Muscle of arm (tissue), 12 donors: ENCODE results near the gene MAP4K2. TPM values are rescaled to one million over a fixed set of nuclear protein-coding genes. Genes with fewer than 3 reads are reported as not detected.
A peak's percentile ranks its signal among the peaks of the same experiment; 100 is the strongest.

ENCODE experiments used
- DNase-seq: peaks from one replicate; pipeline ENCODE4 v3.0.0-alpha.2; 2013
- polyA plus RNA-seq, 12 donors: library from polyadenylated mRNA; unstranded; fragments of 120-200 nt; gene quantifications; one replicate each; pipeline ENCODE4 v1.2.1, GENCODE V29; 2013; ENCODE audit not compliant: insufficient read length in 12 of 12

Gene MAP4K2
- polyA plus RNA-seq, 12 donors = 6.5 to 23.7 (median 10.8) TPM; not detected in 1

GRCh38 chr11:64772303-64773018, 30.6 kb downstream of the MAP4K2 start:
- no peak for DNase-seq

DNA sequence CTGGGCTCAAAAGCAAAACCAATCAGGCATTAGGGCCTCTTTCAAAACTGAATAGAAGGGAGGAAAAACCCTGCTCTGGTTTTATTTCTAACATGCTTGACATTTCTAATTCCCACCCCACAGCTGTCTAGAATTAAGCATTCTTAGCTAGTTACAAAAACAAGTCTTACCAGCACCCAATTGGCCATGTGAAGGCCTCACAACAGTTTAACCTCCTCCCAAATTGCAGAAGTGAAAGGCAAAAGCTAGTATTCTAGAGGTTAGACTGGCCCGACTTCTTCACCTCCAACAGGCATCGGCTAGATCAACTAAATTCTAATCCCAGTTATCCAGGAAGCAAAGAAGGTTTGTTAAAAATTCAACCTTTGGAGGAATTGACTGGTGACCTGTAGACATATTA, 31.2 kb downstream of the MAP4K2 start:
- DNase-seq = no peak

- DNase-seq = no peak
These were observed 32.9 kb downstream of the MAP4K2 start for GRCh38 chr11:64770120-64770519.

DNA sequence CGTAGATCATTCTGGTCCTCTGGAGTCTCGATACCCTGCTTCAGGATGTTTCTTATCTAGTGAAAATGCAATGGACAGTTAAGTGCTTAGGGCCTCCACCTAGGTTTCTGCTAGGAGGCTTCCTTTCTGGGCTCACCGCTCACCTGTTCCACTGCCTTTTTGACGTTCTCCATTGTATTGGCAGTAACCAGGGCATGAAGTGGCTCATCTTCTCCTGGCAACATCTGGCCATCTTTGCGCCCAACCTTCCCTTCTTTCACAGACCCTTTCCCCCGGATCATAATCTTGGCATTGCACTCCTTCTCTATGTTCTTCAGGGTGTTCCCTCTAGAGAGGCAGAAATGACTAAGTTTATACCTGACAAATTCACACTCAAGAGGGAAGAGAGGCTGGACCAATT, 33.7 kb downstream of the MAP4K2 start:
- no peak for DNase-seq

DNA sequence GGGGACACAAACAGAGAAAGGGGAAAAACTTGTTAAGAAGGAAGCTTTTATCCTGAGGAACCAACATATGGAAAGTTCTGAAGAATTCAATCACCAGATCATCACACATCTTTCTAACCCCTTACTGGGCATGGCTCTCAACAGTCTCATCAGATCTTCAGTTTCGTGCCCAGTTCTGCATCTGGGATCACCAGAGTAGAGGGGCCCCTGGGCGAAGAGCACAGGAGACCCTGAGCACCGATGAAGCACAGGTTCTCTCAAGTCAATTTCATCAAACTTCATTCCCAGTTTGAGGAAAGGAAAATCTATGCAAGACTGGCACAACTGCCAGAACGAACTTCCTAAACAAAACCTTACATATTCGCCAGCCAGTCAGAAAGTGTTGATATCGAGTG, 34.7 kb downstream of the MAP4K2 start:
- DNase-seq = no peak

DNA sequence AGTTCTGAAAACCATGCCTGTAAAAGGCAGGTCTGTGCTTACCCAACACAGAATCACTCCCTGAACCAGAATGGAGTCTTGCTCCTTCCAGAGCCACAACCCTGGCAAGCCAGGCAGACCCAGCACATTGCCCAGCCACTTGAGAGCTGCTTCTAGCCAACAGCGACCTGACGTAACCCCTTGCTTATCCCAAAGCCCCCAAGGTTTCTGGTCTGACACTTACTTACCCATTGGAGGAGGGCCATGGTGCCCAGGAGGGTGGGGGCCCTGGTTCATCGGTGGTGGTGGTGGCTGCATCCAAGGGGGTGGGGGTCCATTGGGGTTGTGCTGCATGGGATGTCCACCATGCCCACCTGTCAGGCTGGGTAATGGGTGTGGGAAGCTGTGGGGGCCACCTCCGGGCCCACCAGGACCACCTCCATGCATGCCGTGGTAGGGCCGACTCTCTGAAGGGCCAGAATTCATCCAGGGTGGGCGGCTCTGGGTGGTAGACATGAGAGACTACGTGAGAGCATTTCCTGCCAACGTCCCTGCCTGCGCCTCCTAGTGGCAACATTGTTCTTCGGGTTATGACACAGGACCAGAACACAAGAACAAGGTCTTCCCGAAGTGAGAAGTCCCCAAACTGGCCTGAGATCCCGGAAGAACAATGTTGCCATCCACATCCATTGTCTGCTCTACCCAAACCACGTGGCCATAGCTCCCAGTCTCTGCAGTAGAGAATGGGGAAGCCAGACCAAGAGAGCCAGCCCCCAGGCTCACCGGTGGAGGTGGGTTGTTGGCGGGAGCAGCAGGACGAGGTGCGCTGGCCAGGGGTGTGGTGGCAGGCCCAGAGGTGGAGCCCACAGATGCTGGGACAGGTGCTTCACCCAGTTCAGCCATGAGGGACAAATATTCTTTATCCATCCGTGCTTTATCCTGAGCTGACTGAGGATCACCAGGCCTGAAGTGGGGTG, 35.4 kb downstream of the MAP4K2 start:
- no peak for DNase-seq

DNA sequence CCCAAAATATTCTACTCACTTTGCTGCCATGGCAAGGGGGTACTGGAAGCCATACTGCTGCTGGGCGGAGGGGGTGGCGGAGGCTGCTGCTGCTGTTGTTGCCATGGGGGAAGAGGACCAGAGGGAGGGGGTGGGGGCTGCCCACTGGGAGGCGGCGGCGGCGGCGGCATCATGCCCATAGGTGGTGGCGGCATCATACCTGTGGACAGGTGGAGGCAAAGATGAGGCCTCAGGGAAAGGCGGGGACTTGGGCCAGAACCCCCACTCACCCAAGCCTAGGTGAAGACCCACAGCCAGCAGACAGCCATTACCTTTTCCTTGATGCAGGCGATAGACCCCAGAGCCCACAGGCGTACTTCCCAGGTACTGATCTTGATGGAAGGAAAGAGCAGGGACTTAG, 36.1 kb downstream of the MAP4K2 start:
- no peak for DNase-seq

DNA sequence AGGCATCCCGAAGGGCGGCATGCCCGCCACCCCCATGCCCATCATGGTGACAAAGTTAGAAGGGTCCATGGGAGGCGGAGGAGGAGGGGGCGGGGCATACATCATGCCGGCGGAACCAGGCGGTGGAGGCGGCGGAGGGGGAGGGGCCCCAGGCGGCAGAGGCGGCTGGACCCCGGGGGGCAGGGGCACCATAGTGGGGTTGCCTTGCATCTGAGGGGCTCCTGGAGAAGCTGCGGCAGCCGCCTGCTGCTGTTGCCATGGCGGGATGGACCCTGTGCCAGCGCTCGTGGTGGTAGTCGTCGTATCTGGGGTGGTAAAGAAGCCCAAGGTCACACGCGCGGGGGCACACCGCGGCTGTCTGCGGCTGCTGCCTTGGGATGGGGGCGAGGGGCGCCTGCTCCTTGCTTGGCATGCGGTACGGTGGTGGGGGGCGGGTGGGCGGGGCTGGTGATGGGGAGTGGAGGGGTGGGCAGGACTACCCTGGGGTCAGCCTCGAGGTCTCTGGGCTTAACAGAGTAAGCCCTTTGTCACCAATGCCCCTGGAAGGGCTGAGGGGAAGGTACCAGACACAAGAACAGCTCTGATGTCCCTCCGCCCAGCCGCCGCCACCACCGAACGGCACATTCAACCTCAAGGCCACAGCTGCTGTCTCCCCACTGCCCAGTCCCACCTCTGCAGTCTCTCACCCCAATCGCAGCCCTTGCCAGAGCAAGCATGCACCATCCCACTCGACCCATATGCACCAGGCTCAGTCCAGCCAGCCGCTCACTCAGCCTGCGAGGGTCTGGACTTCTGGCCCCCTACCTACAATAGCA, 37.0 kb downstream of the MAP4K2 start:
- no peak for DNase-seq

GRCh38 chr11:64765291-64765850, 37.6 kb downstream of the MAP4K2 start:
- DNase-seq = no peak

DNA sequence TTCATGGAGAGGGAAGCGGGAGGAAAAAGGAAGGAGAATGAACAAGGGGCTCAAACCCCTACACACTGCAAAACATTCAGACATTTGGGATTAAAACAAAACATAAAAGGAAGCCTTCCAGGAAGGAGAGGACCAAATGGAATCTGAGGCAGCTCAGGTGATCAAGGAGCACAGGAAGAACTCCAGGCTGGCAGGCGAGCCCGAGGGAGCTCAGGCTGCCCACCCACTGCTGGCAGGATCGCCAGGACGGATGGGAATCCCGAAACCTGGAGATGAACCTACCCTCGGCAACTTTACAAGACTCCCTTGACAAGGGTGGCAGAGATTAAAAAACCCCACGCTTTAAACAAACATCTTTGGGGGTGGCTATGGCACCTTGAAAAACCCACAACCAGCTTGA, 38.3 kb downstream of the MAP4K2 start:
- no peak for DNase-seq

DNA sequence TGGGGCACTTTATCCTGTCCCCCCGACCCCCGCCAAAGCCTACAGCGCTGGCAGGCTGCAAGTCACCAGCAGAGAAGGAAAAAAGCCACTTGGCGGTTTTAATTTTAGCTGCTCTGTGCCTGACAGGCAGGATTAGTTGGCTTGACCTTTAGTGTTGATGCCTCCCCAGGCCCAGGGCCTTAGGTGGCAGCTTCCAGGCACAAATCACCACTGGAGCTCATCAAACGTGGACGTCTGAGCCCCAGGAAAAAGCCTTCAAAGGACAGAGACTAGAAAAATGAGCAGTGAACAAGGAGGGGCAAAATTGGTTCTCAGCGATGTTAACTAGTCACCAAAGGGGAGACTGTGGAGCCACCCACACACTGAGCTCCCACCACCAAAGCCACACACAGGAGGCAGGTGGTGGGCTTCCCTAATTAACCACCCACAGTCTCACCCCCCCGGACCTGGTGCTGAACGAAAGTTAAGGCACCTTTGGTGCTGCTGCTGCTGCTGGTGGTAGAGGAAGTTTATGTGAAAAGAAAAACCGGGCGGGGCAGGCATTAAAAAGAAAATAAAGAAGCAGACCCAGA, 38.9 kb downstream of the MAP4K2 start:
- no peak for DNase-seq

- DNase-seq = no peak
These were observed 39.4 kb downstream of the MAP4K2 start for GRCh38 chr11:64763526-64764039.

DNA sequence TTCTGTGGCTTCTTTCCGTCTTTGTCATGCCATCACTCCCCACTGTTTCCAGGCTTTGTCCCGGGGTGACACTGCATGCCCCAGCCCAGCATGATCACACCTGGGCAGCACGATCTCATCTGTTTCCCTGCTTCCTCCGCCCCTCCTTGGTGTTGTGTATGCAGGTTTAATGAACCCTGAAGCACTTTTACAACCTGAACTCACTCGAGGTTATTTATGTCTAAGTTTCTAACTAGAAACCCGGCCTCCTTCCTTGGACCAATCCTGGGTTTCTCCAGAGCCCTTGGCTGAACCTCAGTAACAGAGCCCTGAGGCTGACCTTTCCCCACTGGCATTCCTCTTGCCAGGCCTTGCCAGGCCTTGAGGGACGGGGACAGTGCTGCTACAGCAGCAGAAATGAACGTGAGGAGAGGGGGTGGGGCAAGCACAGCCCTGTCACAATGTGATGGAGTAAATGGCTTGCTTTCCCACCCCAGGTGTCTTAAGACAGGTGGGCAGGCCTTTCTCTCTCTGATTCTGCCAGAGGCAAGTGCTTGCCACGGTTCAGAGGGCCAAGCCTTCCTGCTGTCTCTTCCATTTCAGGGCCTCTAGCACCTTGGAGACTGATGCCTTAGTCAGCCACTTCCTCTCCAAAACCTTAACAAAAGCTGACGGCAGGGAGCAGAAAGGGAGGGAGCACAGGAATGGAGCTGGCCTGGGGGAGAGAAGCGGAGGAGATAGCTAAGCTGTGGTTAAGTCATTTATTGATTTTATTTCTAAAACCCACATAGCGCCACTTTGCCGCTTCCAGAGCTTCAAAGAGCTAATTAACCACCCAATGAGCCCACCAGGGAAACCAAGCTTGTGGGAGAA, 40.1 kb downstream of the MAP4K2 start:
- DNase-seq = no peak

- no peak for DNase-seq
These were observed 40.7 kb downstream of the MAP4K2 start for GRCh38 chr11:64762277-64762673.

- no peak for DNase-seq
These were observed 42.1 kb downstream of the MAP4K2 start for GRCh38 chr11:64760759-64761420.

DNA sequence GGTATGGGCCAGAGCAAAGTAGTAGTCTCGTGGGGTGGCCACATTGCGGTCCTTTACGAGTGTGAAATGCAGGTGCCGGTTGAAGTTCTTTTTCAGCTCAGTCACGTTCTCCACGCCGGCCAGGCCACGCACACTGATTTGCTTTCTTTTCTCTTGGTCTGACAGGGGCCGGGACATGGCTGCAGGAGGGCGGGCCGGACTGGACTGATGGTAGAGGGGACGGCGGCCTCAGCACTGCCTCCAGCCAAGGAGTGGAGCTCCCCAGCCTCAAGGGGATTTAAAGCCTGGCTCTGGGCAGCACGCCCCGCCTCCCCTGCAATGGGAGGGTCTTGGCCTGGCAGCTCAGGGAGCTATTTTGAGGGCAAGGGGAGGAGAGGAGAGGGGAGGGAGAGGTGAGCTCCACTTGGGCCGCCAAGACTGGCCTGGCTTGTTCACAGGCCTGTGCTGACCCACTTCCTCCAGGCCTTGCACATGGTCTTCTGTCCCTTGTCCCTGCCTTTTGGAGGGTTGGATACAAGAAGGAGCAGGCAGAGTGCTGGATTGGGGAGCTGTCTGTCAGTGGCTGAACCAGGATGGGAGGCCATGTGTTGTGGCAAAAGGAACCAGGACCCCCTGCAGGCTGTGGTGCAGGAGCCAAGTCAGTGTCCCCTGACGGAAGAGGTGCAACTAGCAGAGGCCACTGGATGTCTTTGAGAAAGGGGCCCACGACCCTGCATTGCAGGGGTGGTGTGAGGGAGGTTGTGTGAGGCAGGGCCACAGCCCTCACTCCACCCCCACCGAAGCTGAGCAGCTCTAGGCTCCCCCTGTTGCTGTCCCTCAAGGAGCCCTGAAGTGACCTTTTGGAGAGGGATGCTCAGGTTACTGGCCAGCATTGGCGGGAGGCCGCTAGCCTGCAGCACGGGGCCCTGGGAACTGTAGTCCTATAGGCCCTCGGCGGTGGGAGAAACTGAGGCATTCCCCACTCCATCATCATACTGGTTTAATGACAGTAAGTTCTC, 43.0 kb downstream of the MAP4K2 start, which contains the start of gene PYGM:
Gene PYGM (minus strand): TSS at position 253 of the 998 bp plus-strand sequence. CDS start 76 bp downstream, at position 177.
- peak; percentile 87 for DNase-seq

DNA sequence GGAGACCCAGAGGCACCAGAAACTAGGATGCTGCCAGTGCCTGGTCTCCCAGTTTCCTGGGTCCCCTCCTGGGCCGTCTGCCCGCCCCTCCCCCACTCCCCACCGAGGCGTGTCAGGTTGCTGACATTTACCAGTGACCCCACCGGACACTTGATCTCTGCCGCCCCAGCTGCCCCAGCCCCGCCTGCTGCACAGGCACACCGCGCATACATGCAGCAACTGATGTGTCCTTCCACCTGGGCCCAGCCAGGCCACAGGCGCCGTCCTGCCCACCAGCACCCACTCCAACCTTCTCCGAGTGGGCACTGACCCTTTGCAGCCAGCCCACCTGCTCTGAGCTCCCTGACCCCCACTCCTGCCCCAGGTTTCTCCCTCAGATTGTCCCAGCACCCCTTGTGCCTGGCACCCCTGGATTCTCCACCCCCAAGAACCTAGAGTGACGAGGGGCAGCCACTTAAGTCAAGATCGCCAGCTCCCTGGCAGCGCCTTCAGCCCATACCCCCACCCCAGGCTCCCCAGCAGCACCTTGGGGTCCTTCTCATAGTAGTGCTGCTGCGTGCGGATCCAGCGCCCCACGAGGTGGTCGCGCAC, 43.8 kb downstream of the MAP4K2 start:
- no peak for DNase-seq
